ENCODE results near the gene DHRS2.
"Not testable (repeated sequence)": the region's sequence is repeated elsewhere in the genome, so short reads cannot be mapped to it uniquely, and the experiment has no call there.

Gene DHRS2

DNA sequence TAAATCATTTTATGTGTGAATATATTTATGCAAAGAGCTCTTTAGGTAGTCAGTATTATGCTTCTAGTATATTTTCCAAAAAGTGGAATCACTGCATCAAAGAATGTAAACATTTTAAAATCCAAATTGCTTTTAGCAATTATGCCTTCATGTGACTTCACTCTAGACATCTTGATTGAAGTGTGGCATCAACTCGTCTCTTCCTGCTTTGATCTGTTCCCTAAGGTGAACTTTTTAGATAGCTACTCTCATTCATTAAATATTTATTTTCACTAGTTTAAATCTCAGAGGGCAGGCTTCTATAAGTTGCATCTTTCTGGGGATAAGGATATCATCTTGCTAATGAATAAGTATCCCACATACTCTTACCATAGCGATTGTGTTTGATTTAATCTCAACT is 39.2 kb downstream of the DHRS2 start:
- TF ChIP-seq, protein P1, sequence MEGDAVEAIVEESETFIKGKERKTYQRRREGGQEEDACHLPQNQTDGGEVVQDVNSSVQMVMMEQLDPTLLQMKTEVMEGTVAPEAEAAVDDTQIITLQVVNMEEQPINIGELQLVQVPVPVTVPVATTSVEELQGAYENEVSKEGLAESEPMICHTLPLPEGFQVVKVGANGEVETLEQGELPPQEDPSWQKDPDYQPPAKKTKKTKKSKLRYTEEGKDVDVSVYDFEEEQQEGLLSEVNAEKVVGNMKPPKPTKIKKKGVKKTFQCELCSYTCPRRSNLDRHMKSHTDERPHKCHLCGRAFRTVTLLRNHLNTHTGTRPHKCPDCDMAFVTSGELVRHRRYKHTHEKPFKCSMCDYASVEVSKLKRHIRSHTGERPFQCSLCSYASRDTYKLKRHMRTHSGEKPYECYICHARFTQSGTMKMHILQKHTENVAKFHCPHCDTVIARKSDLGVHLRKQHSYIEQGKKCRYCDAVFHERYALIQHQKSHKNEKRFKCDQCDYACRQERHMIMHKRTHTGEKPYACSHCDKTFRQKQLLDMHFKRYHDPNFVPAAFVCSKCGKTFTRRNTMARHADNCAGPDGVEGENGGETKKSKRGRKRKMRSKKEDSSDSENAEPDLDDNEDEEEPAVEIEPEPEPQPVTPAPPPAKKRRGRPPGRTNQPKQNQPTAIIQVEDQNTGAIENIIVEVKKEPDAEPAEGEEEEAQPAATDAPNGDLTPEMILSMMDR (conservative IDR thresholded peaks at IDR 0.05; ENCODE audit: low read depth, low read length) = no peak
- no peak for DNase-seq (ENCODE audit: low read depth)
- H3K4me3 ChIP-seq (ENCODE audit: low read length) = no peak overlapping the region

DNA sequence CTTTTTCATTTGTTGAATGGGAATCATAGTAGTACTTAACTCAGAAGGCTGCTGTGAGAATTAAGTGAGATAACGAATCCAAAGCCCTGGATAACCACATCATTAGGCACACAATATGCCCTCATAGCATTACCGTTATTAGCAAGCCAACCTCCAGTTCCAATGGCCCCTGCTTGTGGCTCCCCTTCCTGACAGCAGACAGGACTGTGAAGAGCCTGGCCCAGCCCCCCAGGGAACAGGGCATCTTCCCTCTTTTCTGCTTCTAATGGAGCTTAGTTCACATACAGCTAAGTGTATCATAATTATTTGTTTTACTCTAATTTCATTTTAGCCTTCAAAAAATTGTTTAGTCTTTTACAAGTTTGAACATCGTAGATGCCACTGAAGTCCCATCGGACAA is 39.7 kb downstream of the DHRS2 start:
- no peak overlapping the region for H3K4me3 ChIP-seq (ENCODE audit: low read length)
- TF ChIP-seq, protein P1 (conservative IDR thresholded peaks at IDR 0.05; ENCODE audit: low read depth, low read length) = no peak
- DNase-seq (ENCODE audit: low read depth) = no peak

DNA sequence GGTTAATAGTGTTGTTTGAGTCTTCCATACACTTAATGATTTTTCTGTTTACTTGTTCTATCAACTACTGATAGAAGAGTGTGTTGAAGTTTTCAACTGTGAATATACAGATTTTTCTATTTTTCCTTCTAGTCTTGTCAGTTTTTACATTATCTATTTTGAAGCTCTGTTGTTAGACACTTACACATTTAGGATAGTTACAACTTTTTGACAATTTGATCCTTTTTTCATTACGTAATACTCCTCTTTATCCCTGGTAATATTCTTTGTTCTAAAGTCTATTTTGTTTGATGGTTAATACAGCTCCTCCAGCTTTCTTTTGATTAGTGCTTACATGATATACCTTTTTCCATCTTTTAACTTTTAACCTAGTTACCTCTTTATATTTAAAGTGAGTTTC is 45.2 kb downstream of the DHRS2 start:
- TF ChIP-seq, protein P1 (conservative IDR thresholded peaks at IDR 0.05; ENCODE audit: low read depth, low read length) = no peak
- DNase-seq (ENCODE audit: low read depth) = no peak

DNA sequence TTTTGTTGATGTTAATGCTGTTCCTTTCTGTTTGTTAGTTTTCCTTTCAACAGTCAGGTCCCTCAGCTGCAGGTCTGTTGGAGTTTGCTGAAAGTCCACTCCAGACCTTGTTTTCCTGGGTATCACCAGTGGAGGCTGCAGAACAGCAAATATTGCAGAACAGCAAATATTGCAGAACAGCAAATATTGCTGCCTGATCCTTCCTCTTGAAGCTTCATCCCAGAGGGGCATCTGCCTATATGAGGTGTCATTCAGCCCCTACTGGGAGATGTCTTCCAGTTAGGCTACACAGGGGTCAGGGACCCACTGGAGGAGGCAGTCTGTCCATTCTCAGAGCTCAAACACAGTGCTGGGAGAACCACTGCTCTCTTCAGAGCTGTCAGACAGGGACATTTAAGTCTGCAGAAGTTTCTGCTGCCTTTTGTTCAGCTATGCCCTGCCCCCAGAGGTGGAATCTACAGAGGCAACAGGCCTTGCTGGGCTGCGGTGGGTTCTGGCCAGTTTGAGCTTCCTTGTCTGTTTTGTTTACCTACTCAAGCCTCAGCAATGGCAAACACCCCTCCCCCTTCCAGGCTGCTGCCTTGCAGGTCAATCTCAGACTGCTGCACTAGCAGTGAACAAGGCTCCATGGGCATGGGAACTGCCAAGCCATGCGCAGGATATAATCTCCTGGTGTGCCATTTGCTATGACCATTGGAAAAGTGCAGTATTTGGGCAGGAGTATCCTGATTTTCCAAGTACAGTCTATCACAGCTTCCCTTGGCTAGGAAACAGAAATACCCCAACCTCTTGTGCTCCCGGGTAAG is 53.7 kb downstream of the DHRS2 start:
- not testable (repeated sequence) for H3K4me3 ChIP-seq (ENCODE audit: low read length); DNase-seq (ENCODE audit: low read depth)

More for the DNA sequence above, 45.2 kb downstream of the DHRS2 start:
- no peak overlapping the region for H3K4me3 ChIP-seq (ENCODE audit: low read length)

DNA sequence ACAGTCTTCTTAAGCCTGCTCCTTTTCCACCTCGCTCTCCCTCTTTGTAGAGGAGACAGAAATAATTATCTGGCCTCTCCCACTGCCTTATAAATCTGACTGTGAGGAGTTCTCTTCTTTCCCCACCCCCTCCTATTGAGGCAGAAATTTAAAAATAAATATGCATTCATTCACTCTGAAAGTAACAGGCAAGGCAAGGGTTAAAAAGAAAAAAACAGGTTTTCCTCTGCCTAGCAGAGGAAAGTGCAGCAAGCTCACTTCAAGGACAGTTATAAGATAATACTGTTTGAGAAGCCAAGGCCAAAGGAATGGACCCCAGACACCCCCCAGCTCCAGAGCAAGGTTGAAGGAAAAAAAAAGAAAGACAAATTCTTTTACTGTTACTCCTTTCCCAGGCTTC is 56.3 kb downstream of the DHRS2 start:
- DNase-seq (ENCODE audit: low read depth) = no peak
- TF ChIP-seq, protein P1 (conservative IDR thresholded peaks at IDR 0.05; ENCODE audit: low read depth, low read length) = no peak
- no peak overlapping the region for H3K4me3 ChIP-seq (ENCODE audit: low read length)

DNA sequence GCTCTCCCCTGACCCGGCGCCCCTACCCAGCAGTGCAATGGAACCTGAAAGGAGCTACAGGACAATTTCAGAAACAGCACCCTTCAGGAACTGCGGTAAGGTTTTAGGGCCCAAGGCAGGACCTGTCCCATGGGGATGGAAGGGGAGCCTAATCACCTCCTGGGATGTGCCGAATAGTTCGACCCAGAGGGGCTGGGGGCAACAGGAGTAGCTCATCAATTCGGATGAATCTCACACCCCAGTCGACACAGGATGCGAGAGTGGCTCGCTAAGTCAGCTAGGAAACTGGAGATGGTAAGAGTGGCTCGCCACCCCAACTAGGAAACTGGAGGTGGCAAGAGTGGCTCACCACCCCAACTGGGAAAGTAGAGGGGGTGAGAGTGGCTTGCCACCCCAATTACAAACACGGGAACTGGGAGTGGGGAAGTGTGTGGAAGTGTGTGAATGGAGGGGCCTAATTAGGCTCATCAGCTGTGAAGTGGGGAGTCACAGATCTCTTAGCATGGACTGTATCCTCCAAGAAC is 57.1 kb downstream of the DHRS2 start:
- TF ChIP-seq, protein P1 (conservative IDR thresholded peaks at IDR 0.05; ENCODE audit: low read depth, low read length) = no peak
- DNase-seq (ENCODE audit: low read depth) = no peak
- H3K4me3 ChIP-seq (ENCODE audit: low read length) = no peak overlapping the region

DNA sequence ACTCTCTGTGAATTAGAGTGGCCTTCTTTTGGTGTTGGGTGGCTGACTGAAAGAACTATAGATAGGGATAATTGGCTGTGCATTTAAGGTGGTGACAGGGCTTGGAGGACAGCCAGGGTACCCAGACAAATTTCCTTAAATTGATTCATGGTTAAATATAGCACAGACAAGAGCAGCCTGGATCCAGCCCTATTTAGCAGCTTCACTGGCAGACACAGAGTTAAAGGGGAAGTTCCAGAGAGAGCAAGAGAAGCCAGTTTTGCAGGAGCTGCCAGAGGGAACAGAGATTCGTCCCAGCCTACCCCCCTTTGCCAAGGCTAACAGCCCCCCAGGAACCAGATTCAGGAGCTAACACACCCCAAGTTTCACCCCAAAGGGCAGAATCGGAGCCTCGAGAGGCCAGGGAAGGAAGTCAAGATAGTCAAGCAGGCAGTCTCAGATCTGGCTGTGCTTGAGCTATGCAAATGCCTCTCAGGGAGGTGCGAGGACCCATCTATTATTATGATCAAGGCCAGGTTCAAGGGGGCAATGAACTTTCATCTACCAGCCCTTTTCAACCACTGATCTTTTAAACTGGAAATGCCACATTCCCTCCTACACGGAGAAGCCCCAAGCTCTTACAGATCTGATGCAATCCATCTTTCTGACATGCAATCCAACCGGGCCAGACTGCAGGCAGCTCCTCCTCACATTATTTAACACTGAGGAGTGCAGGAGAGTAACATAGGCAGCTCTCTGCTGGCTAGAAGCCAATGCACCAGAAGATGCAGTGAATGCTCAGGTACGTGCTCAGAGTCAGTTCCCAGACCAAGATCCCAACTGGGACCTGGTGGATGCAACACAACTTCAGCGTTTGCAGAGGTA is 58.2 kb downstream of the DHRS2 start:
- no peak overlapping the region for H3K4me3 ChIP-seq (ENCODE audit: low read length)
- DNase-seq (ENCODE audit: low read depth) = no peak
- TF ChIP-seq, protein P1 (conservative IDR thresholded peaks at IDR 0.05; ENCODE audit: low read depth, low read length) = no peak

Measured in retinal pigment epithelial cell (primary cell).